RWPE2 (cell line): ENCODE data around the gene SIGLEC1.

ENCODE experiments used
- ATAC-seq: fragments of 200-7000 bp; cut with Tn5 transposase; 3 replicates; pipeline ENCODE4 v1.9.1; 2021; ENCODE audit warnings: low read depth
- DNase-seq: peaks from one replicate; pipeline ENCODE4 v3.0.0-alpha.2; 2020; ENCODE audit warnings: low spot score
- H3K27ac ChIP-seq: fragments of 450-650 bp; 2 replicates; pipeline ENCODE4 v1.5.1; 2017; ENCODE audit warnings: mild to moderate bottlenecking; ENCODE audit not compliant: poor library complexity, severe bottlenecking
- H3K27me3 ChIP-seq: fragments of 250-450 bp; sonication (Bioruptor Pico); 2 replicates; pipeline ENCODE4 v1.5.1; 2021; ENCODE audit warnings: mild to moderate bottlenecking, moderate library complexity; ENCODE audit not compliant: insufficient read depth, poor library complexity, severe bottlenecking
- H3K36me3 ChIP-seq: fragments of 250-450 bp; sonication (Bioruptor Pico); 2 replicates; pipeline ENCODE4 v1.5.1; 2020; ENCODE audit warnings: low read depth, mild to moderate bottlenecking, moderate library complexity
- H3K4me1 ChIP-seq: fragments of 250-450 bp; sonication (Bioruptor Pico); 2 replicates; pipeline ENCODE4 v1.5.1; 2021; ENCODE audit warnings: mild to moderate bottlenecking, moderate library complexity; ENCODE audit not compliant: insufficient read depth, poor library complexity, severe bottlenecking
- H3K4me3 ChIP-seq: fragments of 250-450 bp; sonication (Bioruptor Pico); 2 replicates; pipeline ENCODE4 v1.5.1; 2021; ENCODE audit warnings: mild to moderate bottlenecking, moderate library complexity; ENCODE audit not compliant: severe bottlenecking
- H3K9me3 ChIP-seq: fragments of 250-450 bp; sonication (Bioruptor Pico); 2 replicates; pipeline ENCODE4 v1.5.1; 2021; ENCODE audit warnings: mild to moderate bottlenecking, moderate library complexity; ENCODE audit not compliant: severe bottlenecking
- CTCF ChIP-seq: fragments of 450-650 bp; IDR thresholded peaks from one replicate; pipeline ENCODE4 v1.5.1; 2017; ENCODE audit warnings: mild to moderate bottlenecking, moderate library complexity; ENCODE audit not compliant: poor library complexity, severe bottlenecking

Gene SIGLEC1

GRCh38 chr20:3753098-3753497 lies 40.7 kb upstream of the SIGLEC1 start:
- no peak for DNase-seq
- ATAC-seq = peak; percentile 32; the same call in 1 of the 3 replicates
- H3K4me3 ChIP-seq = no peak overlapping the region
- H3K27ac ChIP-seq = no peak overlapping the region
- no peaks in the 10 kb centered on the region for H3K4me1 ChIP-seq
- TF ChIP-seq CTCF = peak; percentile 77
- peaks cover 23% of the 10 kb centered on the region for H3K27me3 ChIP-seq
- no peaks in the 10 kb centered on the region for H3K9me3 ChIP-seq
- peaks cover 15% of the 10 kb centered on the region for H3K36me3 ChIP-seq

GRCh38 chr20:3752386-3752759 lies 40.0 kb upstream of the SIGLEC1 start:
- no peak for TF ChIP-seq CTCF
- Histone ChIP-seq H3K4me1 (no peaks in the 10 kb centered on the region), H3K4me3 (no peak overlapping the region), H3K27me3 (peaks cover 23% of the 10 kb centered on the region), H3K27ac (no peak overlapping the region), H3K9me3 (no peaks in the 10 kb centered on the region), H3K36me3 (peaks cover 9% of the 10 kb centered on the region)
- DNase-seq (no peak), ATAC-seq (no peak)

- ATAC-seq (peak; percentile 32), DNase-seq (no peak)
- Histone ChIP-seq H3K27ac (no peak overlapping the region), H3K27me3 (peaks cover 23% of the 10 kb centered on the region), H3K36me3 (peaks cover 4% of the 10 kb centered on the region; the same call in 1 of the 2 replicates), H3K9me3 (no peaks in the 10 kb centered on the region), H3K4me1 (no peaks in the 10 kb centered on the region), H3K4me3 (peak overlapping the region; percentile 23)
- no peak for TF ChIP-seq CTCF
Measured at GRCh38 chr20:3751675-3752385, 39.4 kb upstream of the SIGLEC1 start.

GRCh38 chr20:3751305-3751674 lies 38.9 kb upstream of the SIGLEC1 start:
- no peak overlapping the region for H3K27ac ChIP-seq
- DNase-seq = no peak
- H3K4me3 ChIP-seq = peak overlapping the region; percentile 23
- H3K4me1 ChIP-seq = no peaks in the 10 kb centered on the region
- peaks cover 23% of the 10 kb centered on the region for H3K27me3 ChIP-seq
- peak; percentile 6 for TF ChIP-seq CTCF
- H3K36me3 ChIP-seq = no peaks in the 10 kb centered on the region
- no peak for ATAC-seq
- no peaks in the 10 kb centered on the region for H3K9me3 ChIP-seq
